Retinal pigment epithelial cell (primary cell): Measurements from ENCODE around the gene COL20A1.

Experiments used
- DNase-seq: peaks from one replicate; pipeline ENCODE4 v3.0.0-alpha.2; 2010; ENCODE audit warnings: low read depth
- H3K4me3 ChIP-seq: 2 replicates; pipeline ENCODE4 v1.5.1; 2011; ENCODE audit warnings: mild to moderate bottlenecking, low read length, control low read depth, moderate library complexity
- TF ChIP-seq, protein P1 (sequence below): conservative IDR thresholded peaks from 2 replicates; pipeline ENCODE4 v1.5.1; 2011; ENCODE audit warnings: low read depth, low read length, control low read depth, inconsistent platforms

The COL20A1 gene

DNA sequence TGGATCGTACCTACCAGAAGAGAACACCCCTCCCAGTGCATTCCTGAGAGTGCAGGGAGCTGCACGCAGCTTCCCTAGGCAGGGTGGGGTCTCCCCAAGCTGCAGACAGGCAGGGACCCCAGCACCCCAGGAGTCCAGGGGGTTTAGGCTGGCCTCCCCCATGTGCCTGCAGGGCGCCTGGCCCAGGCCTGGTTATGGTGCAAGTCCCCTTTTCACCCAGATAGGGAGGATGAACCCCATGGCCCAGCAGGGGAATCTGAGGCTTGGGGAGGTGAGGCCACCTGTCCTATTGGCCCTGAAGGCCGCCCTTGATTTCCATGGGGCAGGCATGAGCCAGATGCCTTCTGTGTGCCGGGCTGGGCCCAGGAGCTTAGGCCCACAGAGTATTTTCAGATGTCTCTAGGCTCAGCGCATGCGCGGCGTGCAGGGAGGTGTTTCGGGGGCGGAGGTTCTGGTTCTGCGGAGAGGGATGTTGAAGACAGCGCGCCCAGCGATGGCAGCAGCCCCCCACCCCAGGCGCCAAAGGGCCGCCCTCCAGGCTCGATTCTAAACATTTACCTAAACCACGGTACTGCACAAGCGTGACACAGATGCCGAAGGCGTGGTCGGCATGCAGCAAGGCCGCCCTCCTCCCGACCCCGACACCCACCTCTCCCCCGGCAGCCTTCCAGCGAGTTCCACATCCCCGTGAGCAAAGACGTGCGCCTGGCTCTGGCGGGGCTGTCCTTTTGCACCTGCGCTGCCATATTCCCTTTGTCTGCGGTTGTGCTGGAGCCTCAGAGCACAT, 29.4 kb downstream of the COL20A1 start:
- TF ChIP-seq, protein P1, sequence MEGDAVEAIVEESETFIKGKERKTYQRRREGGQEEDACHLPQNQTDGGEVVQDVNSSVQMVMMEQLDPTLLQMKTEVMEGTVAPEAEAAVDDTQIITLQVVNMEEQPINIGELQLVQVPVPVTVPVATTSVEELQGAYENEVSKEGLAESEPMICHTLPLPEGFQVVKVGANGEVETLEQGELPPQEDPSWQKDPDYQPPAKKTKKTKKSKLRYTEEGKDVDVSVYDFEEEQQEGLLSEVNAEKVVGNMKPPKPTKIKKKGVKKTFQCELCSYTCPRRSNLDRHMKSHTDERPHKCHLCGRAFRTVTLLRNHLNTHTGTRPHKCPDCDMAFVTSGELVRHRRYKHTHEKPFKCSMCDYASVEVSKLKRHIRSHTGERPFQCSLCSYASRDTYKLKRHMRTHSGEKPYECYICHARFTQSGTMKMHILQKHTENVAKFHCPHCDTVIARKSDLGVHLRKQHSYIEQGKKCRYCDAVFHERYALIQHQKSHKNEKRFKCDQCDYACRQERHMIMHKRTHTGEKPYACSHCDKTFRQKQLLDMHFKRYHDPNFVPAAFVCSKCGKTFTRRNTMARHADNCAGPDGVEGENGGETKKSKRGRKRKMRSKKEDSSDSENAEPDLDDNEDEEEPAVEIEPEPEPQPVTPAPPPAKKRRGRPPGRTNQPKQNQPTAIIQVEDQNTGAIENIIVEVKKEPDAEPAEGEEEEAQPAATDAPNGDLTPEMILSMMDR, result no peak
- DNase-seq, result no peak
- H3K4me3 ChIP-seq, result no peak overlapping the region

DNA sequence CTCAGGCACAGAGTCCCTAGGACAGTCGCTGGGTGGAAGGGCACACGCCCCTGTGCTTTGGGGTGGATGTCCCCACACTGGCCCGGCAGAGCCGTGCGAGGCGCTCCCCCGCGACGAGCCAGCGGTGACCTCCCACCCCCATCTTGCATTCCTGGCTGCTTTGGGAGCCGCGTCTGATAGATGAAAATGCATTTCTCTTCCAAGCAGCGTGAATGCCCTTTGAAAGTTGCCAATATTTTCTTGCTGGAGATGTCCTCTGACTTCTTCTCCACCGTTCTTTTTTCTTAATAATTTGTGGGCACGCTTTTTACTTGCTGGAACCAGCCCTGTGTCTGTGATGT, 29.9 kb downstream of the COL20A1 start:
- TF ChIP-seq, protein P1, result no peak
- no peak overlapping the region for H3K4me3 ChIP-seq
- no peak for DNase-seq

DNA sequence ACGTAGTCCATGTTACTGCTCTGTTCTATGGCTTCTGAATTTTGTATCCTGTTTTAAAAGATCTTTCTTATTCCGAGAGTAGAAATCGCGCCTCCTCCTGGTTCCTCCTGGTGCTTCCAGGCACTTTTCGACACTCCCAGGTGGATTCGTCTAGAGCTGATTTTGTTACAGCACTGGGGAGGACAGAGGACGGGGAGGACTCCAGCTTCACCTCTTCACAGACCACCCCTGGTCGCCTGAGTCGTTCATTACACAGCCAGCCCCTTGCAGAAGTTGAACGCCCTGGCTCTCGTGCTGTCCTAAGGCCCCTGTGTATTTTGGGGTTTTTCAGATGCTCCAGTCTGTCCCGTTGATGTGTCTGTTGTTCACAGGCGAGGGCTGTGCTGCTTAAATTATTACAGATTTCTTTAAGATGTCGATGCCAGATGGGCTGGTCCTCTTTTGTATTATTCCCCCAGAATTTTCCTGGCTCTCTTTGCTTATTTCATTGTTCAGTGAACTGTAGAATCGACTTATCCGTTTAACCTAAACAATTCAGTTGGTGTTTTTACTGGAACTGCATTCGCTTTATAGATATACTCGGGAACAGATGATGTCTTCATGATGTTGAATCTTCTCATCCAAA, 30.5 kb downstream of the COL20A1 start:
- no peak for DNase-seq
- TF ChIP-seq, protein P1, result no peak
- no peak overlapping the region for H3K4me3 ChIP-seq

DNA sequence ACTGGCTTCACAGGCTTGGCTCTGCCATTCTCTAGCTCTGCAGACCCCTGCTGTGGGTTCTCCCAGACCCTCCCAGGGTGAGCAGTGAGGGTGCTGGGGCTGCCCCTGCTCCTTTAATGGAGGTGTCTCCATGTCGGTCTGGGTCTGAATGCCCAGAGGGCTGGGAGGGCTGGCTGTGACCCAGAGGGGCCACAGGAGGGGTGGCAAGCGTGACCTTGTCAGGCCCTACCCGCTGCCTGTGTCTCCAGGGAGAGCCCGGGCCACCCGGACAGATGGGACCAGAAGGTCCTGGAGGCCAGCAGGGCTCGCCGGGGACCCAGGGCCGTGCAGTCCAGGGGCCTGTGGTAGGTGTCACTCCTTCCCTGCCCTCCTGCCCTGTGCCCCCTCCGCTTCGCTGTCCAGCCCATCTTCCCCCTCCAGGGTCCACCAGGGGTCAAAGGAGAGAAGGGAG, 32.1 kb downstream of the COL20A1 start:
- H3K4me3 ChIP-seq, result no peak overlapping the region
- TF ChIP-seq, protein P1, result no peak
- DNase-seq, result no peak

DNA sequence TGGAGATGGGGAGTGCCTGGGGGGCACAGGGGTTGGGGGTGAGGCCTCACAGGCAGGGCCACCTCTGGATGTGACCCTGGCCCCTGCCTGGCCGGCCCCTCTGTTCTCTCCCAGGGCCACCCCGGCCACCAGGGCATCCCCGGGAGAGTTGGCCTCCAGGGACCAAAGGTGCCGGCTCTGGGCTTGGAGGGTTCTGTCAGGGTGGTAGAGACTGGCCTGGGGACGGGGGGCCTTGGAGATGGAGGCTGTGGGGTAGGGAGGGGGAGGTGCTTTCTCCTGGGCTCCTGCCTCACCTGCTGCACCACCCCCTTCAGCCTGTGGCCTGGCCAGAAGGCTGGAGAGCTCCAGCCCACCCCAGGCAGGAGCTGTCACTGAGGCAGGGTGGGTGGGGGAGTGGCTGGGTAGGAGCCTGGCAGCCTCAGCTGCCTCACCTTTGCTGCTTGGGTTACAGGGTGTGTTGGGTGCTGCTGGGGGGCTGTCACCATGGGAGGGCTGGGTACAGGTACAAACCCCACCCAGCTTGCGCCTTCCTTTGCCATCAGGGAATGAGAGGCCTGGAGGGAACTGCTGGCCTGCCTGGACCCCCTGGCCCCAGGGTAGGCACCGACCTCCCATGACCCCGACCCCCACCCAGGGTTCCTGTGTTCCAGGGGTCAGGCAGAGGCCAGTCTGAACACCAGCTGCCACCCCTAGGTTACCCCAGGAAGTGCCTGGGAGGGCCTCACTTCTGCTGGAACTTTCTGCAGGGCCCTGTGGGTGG, 32.7 kb downstream of the COL20A1 start:
- no peak for DNase-seq
- TF ChIP-seq, protein P1, result no peak
- no peak overlapping the region for H3K4me3 ChIP-seq

DNA sequence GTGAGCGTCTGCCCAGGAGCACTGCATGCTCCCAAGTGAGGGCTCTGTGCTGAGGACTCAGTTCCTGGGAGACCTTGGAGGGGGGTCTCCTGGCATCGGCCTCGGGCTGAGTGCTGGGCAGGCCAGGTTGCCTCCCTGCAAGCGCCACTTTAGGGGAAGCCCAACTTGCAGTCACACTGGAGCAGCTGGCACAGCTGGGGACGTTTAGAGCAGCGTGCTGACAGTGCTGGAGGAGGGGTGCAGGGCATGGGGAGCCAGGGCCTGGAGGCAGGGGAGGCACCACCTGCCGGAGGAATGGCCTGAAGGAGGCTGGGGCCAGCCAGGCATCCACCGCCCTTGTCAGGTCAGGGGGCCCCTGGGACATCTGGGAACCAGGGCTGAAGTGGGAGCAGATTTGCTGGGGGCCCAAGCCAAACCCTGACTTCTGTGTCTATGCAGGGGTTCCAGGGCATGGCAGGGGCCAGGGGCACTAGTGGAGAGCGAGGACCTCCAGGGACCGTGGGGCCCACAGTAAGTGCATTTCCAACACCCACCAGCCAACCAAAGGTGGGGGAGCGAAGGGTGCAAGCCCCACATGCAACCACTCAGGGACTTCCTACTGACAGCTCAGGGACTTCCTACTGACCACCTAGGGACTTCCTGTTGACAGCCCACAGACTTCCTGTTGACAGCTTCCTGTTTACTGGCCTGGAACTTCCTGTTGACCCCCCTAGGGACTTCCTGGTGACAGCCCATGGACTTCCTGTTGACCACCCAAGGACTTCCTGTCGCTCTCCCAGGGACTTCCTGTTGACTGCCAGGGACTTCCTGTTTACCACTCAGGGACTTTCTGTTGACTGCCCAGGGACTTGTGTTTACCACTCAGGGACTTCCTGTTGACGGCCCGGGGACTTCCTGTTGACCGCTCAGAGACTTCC, 33.6 kb downstream of the COL20A1 start:
- no peak for DNase-seq
- TF ChIP-seq, protein P1, result no peak
- H3K4me3 ChIP-seq, result no peak overlapping the region
